ENCODE results near the gene TRAF6. TPM values are rescaled to one million over a fixed set of nuclear protein-coding genes. Genes with fewer than 3 reads are reported as not detected.

Gene TRAF6
- total RNA-seq, 2 experiments from 2014 or later = 12.4 to 12.8 TPM

GRCh38 chr11:36441610-36442208 lies 68.4 kb downstream of the TRAF6 start:
- no peaks in the 10 kb centered on the region for H3K27me3 Mint-ChIP-seq
- H3K27ac Mint-ChIP-seq = no peak overlapping the region
- H3K4me3 Mint-ChIP-seq = no peak overlapping the region
- H3K4me1 Mint-ChIP-seq = peaks cover 10% of the 10 kb centered on the region
- DNase-seq = no peak
- peaks cover 68% of the 10 kb centered on the region for H3K36me3 Mint-ChIP-seq (ENCODE audit: low read depth)
- ChIA-PET POLR2A (interaction anchor here (0.7 to 1.5 kb wide), 2 partner anchors 10 to 21 kb away, joined by 3 to 4 read pairs; no protein-coding TSS in a partner anchor), CTCF (no interaction called here)
- no peaks in the 10 kb centered on the region for H3K9me3 Mint-ChIP-seq

- ChIA-PET POLR2A (no interaction called here), CTCF (no interaction called here)
- peaks cover 72% of the 10 kb centered on the region for H3K36me3 Mint-ChIP-seq (ENCODE audit: low read depth)
- H3K4me1 Mint-ChIP-seq = peaks cover 10% of the 10 kb centered on the region
- no peak overlapping the region for H3K4me3 Mint-ChIP-seq
- no peak overlapping the region for H3K27ac Mint-ChIP-seq
- H3K27me3 Mint-ChIP-seq = no peaks in the 10 kb centered on the region
- no peak for DNase-seq
- peaks cover 5% of the 10 kb centered on the region for H3K9me3 Mint-ChIP-seq
Measured at GRCh38 chr11:36438126-36438525, 71.9 kb downstream of the TRAF6 start.

- Mint-ChIP-seq H3K27ac (no peak overlapping the region), H3K27me3 (no peaks in the 10 kb centered on the region), H3K4me1 (peaks cover 10% of the 10 kb centered on the region), H3K4me3 (no peak overlapping the region), H3K36me3 (ENCODE audit: low read depth) (peaks cover 66% of the 10 kb centered on the region), H3K9me3 (peaks cover 5% of the 10 kb centered on the region)
- no peak for DNase-seq
- ChIA-PET CTCF (no interaction called here), POLR2A (interaction anchor here (0.9 kb wide), 1 partner anchor 8 kb away, joined by 3 read pairs; no protein-coding TSS in a partner anchor)
Measured at GRCh38 chr11:36437413-36437812, 72.7 kb downstream of the TRAF6 start.

Other genes starting within 250 kb of the TRAF6 start
- gene COMMD9, start 220.8 kb downstream of the TRAF6 start, total RNA-seq = 10 to 100 TPM; 30.5 to 34.1 TPM
- 10 to 100 TPM; 30.2 to 32.0 TPM for gene PRR5L, start 214.0 kb downstream of the TRAF6 start, total RNA-seq
- under 1 TPM; 0.08 to 0.28 TPM for gene RAG1, start 57.7 kb upstream of the TRAF6 start, total RNA-seq
- 1 to 10 TPM in 1 of 2 experiments, under 1 TPM in 1; 0.75 to 1.7 TPM for gene IFTAP, start 84.2 kb upstream of the TRAF6 start, total RNA-seq
- not detected for gene RAG2, start 88.0 kb upstream of the TRAF6 start, total RNA-seq

Measured in activated CD4-positive, alpha-beta memory T cell treated with anti-CD3 and anti-CD28 coated beads, Interleukin-2, amount 10 ng/mL, durations not matched to agents 7 days and 5 days (primary cell).